DND-41 (cell line): ENCODE measurements around the gene RASL12.

ENCODE experiments used
- EZH2 ChIP-seq: IDR thresholded peaks from 3 replicates; pipeline ENCODE4 v1.6.1; 2012; ENCODE audit warnings: borderline replicate concordance, low read depth, mild to moderate bottlenecking, moderate library complexity, low read length, inconsistent platforms; ENCODE audit not compliant: severe bottlenecking
- TF ChIP-seq, protein P1 (sequence below): IDR thresholded peaks from 2 replicates; pipeline ENCODE4 v1.5.1; 2012; ENCODE audit warnings: borderline replicate concordance, low read length, moderate library complexity, mild to moderate bottlenecking; ENCODE audit not compliant: poor library complexity, severe bottlenecking; ENCODE audit errors: extremely low read depth

DNA sequence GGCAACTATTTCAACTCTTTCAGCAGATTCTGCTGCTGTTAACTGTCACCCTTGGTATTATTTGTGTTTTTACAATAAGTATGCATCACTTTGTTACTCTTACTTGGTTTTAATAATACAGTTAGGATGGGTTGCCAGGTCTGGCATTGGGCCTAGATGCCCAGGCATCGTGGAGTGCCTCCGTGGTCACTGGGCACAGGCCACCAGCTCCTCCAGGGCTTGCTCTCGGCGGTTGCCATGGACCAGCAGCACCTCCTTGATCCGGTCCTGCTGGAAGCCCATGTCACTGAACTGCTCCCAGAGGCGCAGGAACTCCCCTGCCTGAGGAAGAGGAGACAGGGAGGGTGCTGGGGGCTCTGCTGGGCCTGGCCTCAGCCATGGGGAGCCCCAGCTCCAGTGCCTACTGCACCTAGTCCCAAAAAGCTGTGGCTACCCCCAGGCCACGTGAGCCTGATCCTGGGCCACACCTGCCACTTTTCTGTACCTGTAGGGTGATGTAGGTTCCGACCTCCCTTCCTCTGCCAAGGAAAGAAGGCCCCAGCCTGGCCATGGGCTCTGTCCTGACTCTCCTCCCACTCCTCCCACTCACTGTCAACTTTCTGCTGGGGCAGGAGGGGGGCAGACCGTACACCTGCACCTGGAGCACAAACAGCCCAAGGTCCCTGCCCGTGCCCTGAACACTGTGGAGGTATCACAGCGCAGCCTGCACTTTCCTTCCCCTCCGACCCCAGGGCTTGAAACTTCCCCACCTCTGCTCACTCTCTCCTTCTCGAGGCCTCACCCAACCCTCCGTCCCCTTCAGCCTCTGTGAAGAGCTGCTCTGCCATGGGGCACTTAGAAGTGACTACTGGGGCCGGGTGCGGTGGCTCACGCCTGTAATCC, 25.4 kb upstream of the RASL12 start:
- TF ChIP-seq, protein P1, sequence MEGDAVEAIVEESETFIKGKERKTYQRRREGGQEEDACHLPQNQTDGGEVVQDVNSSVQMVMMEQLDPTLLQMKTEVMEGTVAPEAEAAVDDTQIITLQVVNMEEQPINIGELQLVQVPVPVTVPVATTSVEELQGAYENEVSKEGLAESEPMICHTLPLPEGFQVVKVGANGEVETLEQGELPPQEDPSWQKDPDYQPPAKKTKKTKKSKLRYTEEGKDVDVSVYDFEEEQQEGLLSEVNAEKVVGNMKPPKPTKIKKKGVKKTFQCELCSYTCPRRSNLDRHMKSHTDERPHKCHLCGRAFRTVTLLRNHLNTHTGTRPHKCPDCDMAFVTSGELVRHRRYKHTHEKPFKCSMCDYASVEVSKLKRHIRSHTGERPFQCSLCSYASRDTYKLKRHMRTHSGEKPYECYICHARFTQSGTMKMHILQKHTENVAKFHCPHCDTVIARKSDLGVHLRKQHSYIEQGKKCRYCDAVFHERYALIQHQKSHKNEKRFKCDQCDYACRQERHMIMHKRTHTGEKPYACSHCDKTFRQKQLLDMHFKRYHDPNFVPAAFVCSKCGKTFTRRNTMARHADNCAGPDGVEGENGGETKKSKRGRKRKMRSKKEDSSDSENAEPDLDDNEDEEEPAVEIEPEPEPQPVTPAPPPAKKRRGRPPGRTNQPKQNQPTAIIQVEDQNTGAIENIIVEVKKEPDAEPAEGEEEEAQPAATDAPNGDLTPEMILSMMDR = no peak
- no peak for TF ChIP-seq EZH2
